H1 (cell line): ENCODE data around the gene ASGR1. TPM values are rescaled to one million over a fixed set of nuclear protein-coding genes. Genes with fewer than 3 reads are reported as not detected.

Experiments used
- CTCF ChIA-PET: fragments of 300-600 bp; sonication (Branson Sonifier 250); formaldehyde crosslinking; loops from one replicate; lab custom pipeline; 2021; ENCODE audit not compliant: partially characterized antibody; lab: Charles Lee
- POLR2A ChIA-PET: fragments of 300-600 bp; sonication (Branson Sonifier 250); formaldehyde crosslinking; loops from one replicate; lab custom pipeline; 2021; ENCODE audit warnings: inconsistent platforms; ENCODE audit not compliant: partially characterized antibody; lab: Charles Lee
- DNase-seq, 2 experiments: peaks; one replicate each; pipeline versions ENCODE4 v3.0.0 to v3.0.0-alpha.2; 2010 to 2022; ENCODE audit warnings: low spot score in 2 of 2, low read depth in 1 of 2, mixed read lengths in 1 of 2
- FAIRE-seq: peaks from 2 replicates; lab custom pipeline; 2011; peaks lifted over from hg19 to GRCh38; lab: Jason Lieb, UNC
- H2AFZ ChIP-seq: 2 replicates; pipeline ENCODE4 v1.8.1; 2012; ENCODE audit warnings: low read length, inconsistent platforms
- H2AK5ac ChIP-seq: 2 replicates; pipeline ENCODE4 v1.6.1; 2013; ENCODE audit warnings: low read depth, low read length
- H2BK120ac ChIP-seq: replicated peaks from 2 replicates; pipeline ENCODE3; 2013; ENCODE audit warnings: low read depth, low read length, inconsistent platforms
- H2BK12ac ChIP-seq: 2 replicates; pipeline ENCODE4 v1.6.1; 2013; ENCODE audit warnings: low read depth, low read length
- H2BK15ac ChIP-seq: 2 replicates; pipeline ENCODE4 v1.6.1; 2013; ENCODE audit warnings: low read length
- H2BK20ac ChIP-seq: 2 replicates; pipeline ENCODE4 v1.6.1; 2013; ENCODE audit warnings: low read length
- H2BK5ac ChIP-seq: 2 replicates; pipeline ENCODE4 v1.6.1; 2013; ENCODE audit warnings: low read depth, low read length
- H3K14ac ChIP-seq: 2 replicates; pipeline ENCODE4 v1.6.1; 2013; ENCODE audit warnings: inconsistent platforms; ENCODE audit not compliant: insufficient read length
- H3K18ac ChIP-seq: 2 replicates; pipeline ENCODE4 v1.6.1; 2013; ENCODE audit warnings: low read length; ENCODE audit errors: extremely low read depth
- H3K23ac ChIP-seq: 2 replicates; pipeline ENCODE4 v1.6.1; 2013; ENCODE audit warnings: inconsistent platforms; ENCODE audit not compliant: insufficient read length
- H3K23me2 ChIP-seq: 2 replicates; pipeline ENCODE4 v1.6.1; 2013; ENCODE audit warnings: low read depth, low read length
- H3K27ac ChIP-seq: 2 replicates; pipeline ENCODE4 v1.6.1; 2011; ENCODE audit warnings: low read depth, low read length, inconsistent platforms
- H3K27me3 ChIP-seq, 4 experiments: replicated peaks in 1 of 4; 1 replicate in 1 of 4; 2 replicates in 3 of 4; pipeline versions ENCODE4 v1.6.1 to v1.8.1; 2011 to 2013; ENCODE audit warnings: low read length in 3 of 4, mild to moderate bottlenecking in 3 of 4, inconsistent platforms in 2 of 4, mixed read lengths in 2 of 4, moderate library complexity in 1 of 4; ENCODE audit not compliant: control insufficient read depth in 3 of 4, insufficient read depth in 3 of 4; ENCODE audit errors: extremely low read depth in 1 of 4
- H3K36me3 ChIP-seq, 4 experiments: 2 replicates each; pipeline versions ENCODE4 v1.6.1 to v1.8.1; 2011 to 2013; ENCODE audit warnings: mild to moderate bottlenecking in 4 of 4, low read length in 3 of 4, moderate library complexity in 2 of 4, control low read depth in 1 of 4, inconsistent platforms in 1 of 4; ENCODE audit not compliant: insufficient read depth in 4 of 4, control insufficient read depth in 2 of 4
- H3K4ac ChIP-seq: replicated peaks from 2 replicates; pipeline ENCODE3; 2013; ENCODE audit warnings: low read length, low read depth, mixed read lengths, inconsistent platforms; ENCODE audit not compliant: insufficient read length
- H3K4me1 ChIP-seq, 4 experiments: replicated peaks in 1 of 4; 1 replicate in 1 of 4; 2 replicates in 3 of 4; pipeline versions ENCODE4 v1.6.1 to v1.8.1; 2011 to 2013; ENCODE audit warnings: low read length in 3 of 4, inconsistent platforms in 2 of 4, mixed read lengths in 1 of 4; ENCODE audit not compliant: insufficient read depth in 4 of 4, control insufficient read depth in 3 of 4
- H3K4me2 ChIP-seq, 2 experiments: 2 replicates each; pipeline versions ENCODE4 v1.6.1 to v1.8.1; 2011 to 2013; ENCODE audit warnings: low read depth in 2 of 2, low read length in 2 of 2, control low read depth in 1 of 2, inconsistent platforms in 1 of 2, mild to moderate bottlenecking in 1 of 2; ENCODE audit not compliant: insufficient read depth in 1 of 2
- H3K4me3 ChIP-seq, 4 experiments: fragments of 200-600, 300-600 bp in 1 of 4; sonication (generic), shearing (Covaris generic), sonication (Bioruptor Twin) in 1 of 4; 2 replicates each; pipeline versions ENCODE4 v1.5.1 to v1.8.1; 2011 to 2016; ENCODE audit warnings: low read length in 4 of 4, low read depth in 3 of 4, control low read depth in 2 of 4, inconsistent platforms in 2 of 4, mild to moderate bottlenecking in 2 of 4, mixed read lengths in 1 of 4, moderate library complexity in 1 of 4; ENCODE audit not compliant: insufficient read depth in 2 of 4; ENCODE audit errors: extremely low read depth in 1 of 4
- H3K56ac ChIP-seq: replicated peaks from 2 replicates; pipeline ENCODE3; 2013; ENCODE audit warnings: low read depth, mild to moderate bottlenecking, mixed read lengths, low read length, inconsistent platforms; ENCODE audit not compliant: insufficient read length
- H3K79me1 ChIP-seq: 2 replicates; pipeline ENCODE4 v1.6.1; 2013; ENCODE audit warnings: low read depth, low read length, control low read depth
- H3K79me2 ChIP-seq, 2 experiments: 2 replicates each; pipeline versions ENCODE4 v1.6.1 to v1.8.1; 2012 to 2013; ENCODE audit warnings: low read length in 2 of 2, mild to moderate bottlenecking in 2 of 2, inconsistent platforms in 1 of 2; ENCODE audit not compliant: insufficient read depth in 2 of 2, control insufficient read depth in 1 of 2
- H3K9ac ChIP-seq, 4 experiments: replicated peaks in 1 of 4; 1 replicate in 1 of 4; 2 replicates in 3 of 4; pipeline versions ENCODE4 v1.6.1 to v1.8.1; 2011 to 2013; ENCODE audit warnings: low read depth in 3 of 4, low read length in 3 of 4, control low read depth in 2 of 4, mild to moderate bottlenecking in 2 of 4, moderate library complexity in 2 of 4, inconsistent platforms in 1 of 4; ENCODE audit errors: extremely low read depth in 1 of 4
- H3K9me3 ChIP-seq, 2 experiments: 2 replicates each; pipeline versions ENCODE4 v1.6.1 to v1.8.1; 2012 to 2013; ENCODE audit warnings: mild to moderate bottlenecking in 2 of 2, moderate library complexity in 2 of 2, control low read depth in 1 of 2, inconsistent platforms in 1 of 2, low read depth in 1 of 2, low read length in 1 of 2, mixed read lengths in 1 of 2; ENCODE audit not compliant: insufficient read depth in 2 of 2
- H4K20me1 ChIP-seq, 2 experiments: replicated peaks in 1 of 2; 2 replicates each; pipeline versions ENCODE3 to v1.8.1; 2011 to 2013; ENCODE audit warnings: inconsistent platforms in 2 of 2, low read length in 2 of 2, mild to moderate bottlenecking in 1 of 2; ENCODE audit not compliant: insufficient read depth in 2 of 2, control insufficient read depth in 1 of 2
- H4K5ac ChIP-seq: 2 replicates; pipeline ENCODE4 v1.6.1; 2013; ENCODE audit warnings: low read length, low read depth, mixed read lengths, inconsistent platforms; ENCODE audit not compliant: insufficient read length
- H4K8ac ChIP-seq: 2 replicates; pipeline ENCODE4 v1.8.0; 2013; ENCODE audit warnings: mild to moderate bottlenecking, moderate library complexity, low read length, inconsistent platforms; ENCODE audit not compliant: insufficient read depth; ENCODE audit errors: extremely low read depth
- H4K91ac ChIP-seq: replicated peaks from 2 replicates; pipeline ENCODE3; 2013; ENCODE audit warnings: low read length, mixed read lengths, inconsistent platforms; ENCODE audit not compliant: insufficient read length
- EP300 ChIP-seq, 2 experiments: IDR thresholded peaks; 1 replicate in 1 of 2; 2 replicates in 1 of 2; pipeline ENCODE4 v1.6.1; 2011 to 2012; ENCODE audit warnings: low read depth in 2 of 2, low read length in 2 of 2, mild to moderate bottlenecking in 2 of 2, borderline replicate concordance in 1 of 2, inconsistent platforms in 1 of 2, moderate library complexity in 1 of 2
- RAD21 ChIP-seq, 2 experiments: IDR thresholded peaks in 1 of 2; conservative IDR thresholded peaks in 1 of 2; 2 replicates each; pipeline ENCODE4 v1.6.1; 2011; ENCODE audit warnings: low read depth in 2 of 2, low read length in 2 of 2, improper control_type of control experiment in 1 of 2, inconsistent platforms in 1 of 2, mild to moderate bottlenecking in 1 of 2, moderate library complexity in 1 of 2
- RFX5 ChIP-seq: IDR thresholded peaks from 2 replicates; pipeline ENCODE4 v1.6.1; 2011; ENCODE audit warnings: low read depth, low read length, improper control_type of control experiment, borderline replicate concordance
- RNF2 ChIP-seq: fragments of 200-900, 300-1000 bp; sonication (generic); IDR thresholded peaks from 2 replicates; pipeline ENCODE4 v1.7.1; 2016; ENCODE audit warnings: borderline replicate concordance, low read depth, mild to moderate bottlenecking, antibody characterized with exemption, low read length; ENCODE audit not compliant: poor library complexity, severe bottlenecking; ENCODE audit errors: missing control alignments
- WGBS, 2 experiments: shearing (Covaris generic) in 1 of 2; methylation state at CpG; one replicate each; pipeline versions ENCODE4 v1.1.6 to v1.1.7; 2013 to 2015; ENCODE audit warnings: low lambda C conversion rate in 2 of 2, mixed read lengths in 2 of 2, inconsistent platforms in 1 of 2, low coverage in 1 of 2, missing lambda C conversion rate in 1 of 2; ENCODE audit not compliant: insufficient replicate concordance in 2 of 2, insufficient coverage in 1 of 2, insufficient read length in 1 of 2; ENCODE audit errors: extremely low coverage in 1 of 2, missing lambda C conversion rate in 1 of 2; 5-methylcytosine and 5-hydroxymethylcytosine counted together
- polyA plus RNA-seq, 7 experiments: library from polyadenylated mRNA; depleted of rRNA in 3 of 7; stranded (reverse) in 5 of 7; unstranded in 2 of 7; fragments of >200 nt in 5 of 7; fragments of 200-250 nt in 2 of 7; gene quantifications; 1 replicate in 5 of 7; 2 replicates in 1 of 7; 4 replicates in 1 of 7; pipeline versions ENCODE4 v1.2.1 to v1.2.3, GENCODE V29; 2011 to 2013; ENCODE audit warnings: missing spikeins in 2 of 7, mixed read lengths in 2 of 7
- total RNA-seq: library from RNA; stranded (reverse); fragmentation: NEBNext Ultra II Directional; extraction: Animal tissue kit (Norgen Biotek cat#: 25700); gene quantifications from 2 replicates; pipeline ENCODE4 v1.2.1, GENCODE V29; 2021
- TF ChIP-seq, protein P1 (sequence below): IDR thresholded peaks from 2 replicates; pipeline ENCODE4 v1.6.1; 2012; ENCODE audit warnings: inconsistent platforms

Gene ASGR1
- total and polyA plus RNA-seq, 2 of the 8 experiments (the other 6 are each of a cell fraction or from before 2014, with no cell fraction given) = 10.8 to 14.5 TPM

DNA sequence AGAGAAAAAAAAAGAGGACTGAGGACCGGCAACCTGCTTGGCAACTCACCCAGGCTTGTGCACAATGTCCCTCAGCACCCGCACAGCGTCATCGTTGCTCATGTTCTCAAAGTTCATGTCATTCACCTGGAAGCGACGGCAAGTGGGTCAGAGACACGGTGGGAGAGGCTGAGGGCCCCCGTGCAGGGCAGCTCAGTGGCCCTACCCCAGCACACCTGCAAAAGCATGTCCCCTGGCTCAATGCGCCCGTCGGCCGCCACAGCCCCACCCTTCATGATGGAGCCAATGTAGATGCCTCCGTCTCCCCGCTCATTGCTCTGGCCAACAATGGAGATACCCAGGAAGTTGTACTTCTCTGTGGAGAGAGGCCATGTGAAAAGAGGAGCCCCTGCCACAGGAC, 49.8 kb upstream of the ASGR1 start:
- H3K23me2 ChIP-seq = no peaks in the 10 kb centered on the region
- H2BK120ac ChIP-seq = no peak overlapping the region
- ChIA-PET CTCF (interaction anchor here (4.0 kb wide), 1 partner anchor 8 kb away, joined by 24 read pairs; the partner anchor contains the start of genes ACADVL and DLG4), POLR2A (interaction anchor here (1.1 to 19.7 kb wide), 2 partner anchors 7 to 10 kb away, joined by 3 to 386 read pairs; partner anchors contain the start of genes ACADVL, DLG4 and PHF23)
- TF ChIP-seq RNF2 (no peak), RAD21 (IDR thresholded peaks at IDR 0.05 in 1 of 2, conservative IDR thresholded peaks at IDR 0.05 in 1 of 2; ENCODE audit: low read depth in 2 of 2, low read length in 2 of 2) (no peak), EP300 (IDR thresholded peaks at IDR 0.05; ENCODE audit: borderline replicate concordance in 1 of 2, low read depth in 2 of 2, low read length in 2 of 2) (no peak), RFX5 (no peak)
- TF ChIP-seq, protein P1, sequence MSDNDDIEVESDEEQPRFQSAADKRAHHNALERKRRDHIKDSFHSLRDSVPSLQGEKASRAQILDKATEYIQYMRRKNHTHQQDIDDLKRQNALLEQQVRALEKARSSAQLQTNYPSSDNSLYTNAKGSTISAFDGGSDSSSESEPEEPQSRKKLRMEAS = no peak
- peaks cover 14 to 39% of the 10 kb centered on the region in 2 experiments for H4K20me1 ChIP-seq
- no peak overlapping the region for H3K9ac ChIP-seq
- no peak overlapping the region for H2BK20ac ChIP-seq
- H3K56ac ChIP-seq = no peak overlapping the region
- H2AK5ac ChIP-seq = no peak overlapping the region
- H3K14ac ChIP-seq = no peak overlapping the region
- no peak overlapping the region for H2BK12ac ChIP-seq
- no peak overlapping the region for H3K4me2 ChIP-seq
- peaks cover 13 to 39% of the 10 kb centered on the region in 2 experiments for H3K79me2 ChIP-seq
- FAIRE-seq (no peak), DNase-seq (no peak)
- no peaks in the 10 kb centered on the region for H3K27me3 ChIP-seq
- H3K4me1 ChIP-seq = no peaks in the 10 kb centered on the region; a peak in 1 of 7 replicates
- no peak overlapping the region for H4K5ac ChIP-seq
- H3K27ac ChIP-seq = no peak overlapping the region
- H3K4me3 ChIP-seq = no peak overlapping the region
- no peak overlapping the region for H2BK5ac ChIP-seq
- 95% methylated on average over 10 of the region's 14 CpGs; no CpG with 5 or more reads in 1 of the 2 experiments for WGBS, 2 experiments
- no peak overlapping the region for H4K91ac ChIP-seq
- no peak overlapping the region for H3K23ac ChIP-seq
- no peak overlapping the region for H2BK15ac ChIP-seq
- no peak overlapping the region for H3K18ac ChIP-seq
- H2AFZ ChIP-seq = no peak overlapping the region
- H4K8ac ChIP-seq = no peak overlapping the region
- H3K9me3 ChIP-seq = no peaks in the 10 kb centered on the region
- H3K4ac ChIP-seq = no peak overlapping the region
- H3K79me1 ChIP-seq = peaks cover 10% of the 10 kb centered on the region
- peaks cover 15 to 56% (median 47%) of the 10 kb centered on the region in 4 experiments for H3K36me3 ChIP-seq
